ENCODE measurements around the gene AGPAT3.
"Not testable (repeated sequence)": the region's sequence is repeated elsewhere in the genome, so short reads cannot be mapped to it uniquely, and the experiment has no call there.

Gene AGPAT3

GRCh38 chr21:43836616-43837015 lies 28.4 kb upstream of the AGPAT3 start:
- Histone ChIP-seq H3K4me3 (ENCODE audit: low read length) (no peak overlapping the region), H3K27ac (ENCODE audit: low read depth, low read length) (no peak overlapping the region), H3K9me3 (ENCODE audit: insufficient read depth, low read depth, low read length) (no peaks in the 10 kb centered on the region), H3K4me1 (ENCODE audit: insufficient read depth, low read length) (no peaks in the 10 kb centered on the region), H3K36me3 (ENCODE audit: insufficient read depth, low read length) (no peaks in the 10 kb centered on the region), H3K9ac (ENCODE audit: low read depth, low read length) (no peak overlapping the region), H3K27me3 (ENCODE audit: insufficient read depth, low read length) (no peaks in the 10 kb centered on the region)
- 93% methylated on average over 6 of the region's 6 CpGs for WGBS

DNA sequence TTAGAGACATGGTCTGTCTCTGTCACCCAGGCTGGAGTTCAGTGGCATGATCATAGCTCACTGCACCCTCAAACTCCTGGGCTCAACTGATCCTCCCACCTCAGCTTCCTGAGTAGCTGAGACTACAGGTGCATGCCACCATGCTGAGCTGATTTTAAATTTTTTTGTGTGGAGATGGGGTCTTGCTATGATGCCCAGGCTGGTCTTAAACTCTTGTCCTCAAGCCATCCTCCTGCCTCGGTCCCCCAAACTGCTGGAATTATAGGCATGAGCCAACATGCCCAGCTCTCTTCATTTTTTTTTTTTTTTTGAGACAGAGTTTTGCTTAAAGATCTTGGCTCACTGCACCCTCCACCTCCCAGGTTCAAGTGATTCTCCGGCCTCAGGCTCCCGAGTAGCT lies 24.8 kb upstream of the AGPAT3 start:
- H3K36me3 ChIP-seq (ENCODE audit: insufficient read depth, low read length): no peaks in the 10 kb centered on the region
- H3K4me1 ChIP-seq (ENCODE audit: insufficient read depth, low read length): no peaks in the 10 kb centered on the region
- H3K27me3 ChIP-seq (ENCODE audit: insufficient read depth, low read length): no peaks in the 10 kb centered on the region
- H3K4me3 ChIP-seq (ENCODE audit: low read length): no peak overlapping the region
- WGBS: 87% methylated on average over 3 of the region's 3 CpGs
- no peak overlapping the region for H3K9ac ChIP-seq (ENCODE audit: low read depth, low read length)
- H3K9me3 ChIP-seq (ENCODE audit: insufficient read depth, low read depth, low read length): no peaks in the 10 kb centered on the region
- no peak overlapping the region for H3K27ac ChIP-seq (ENCODE audit: low read depth, low read length)

- no peak overlapping the region for H3K9ac ChIP-seq (ENCODE audit: low read depth, low read length)
Measured at GRCh38 chr21:43842742-43843141, 22.3 kb upstream of the AGPAT3 start.

GRCh38 chr21:43844906-43845305 lies 20.1 kb upstream of the AGPAT3 start:
- WGBS: 65% methylated on average over 5 of the region's 5 CpGs
- not testable (repeated sequence) for H3K4me3 ChIP-seq (ENCODE audit: low read length)

More at GRCh38 chr21:43842742-43843141, 22.3 kb upstream of the AGPAT3 start:
- Histone ChIP-seq H3K27me3 (ENCODE audit: insufficient read depth, low read length) (no peaks in the 10 kb centered on the region), H3K9me3 (ENCODE audit: insufficient read depth, low read depth, low read length) (no peaks in the 10 kb centered on the region), H3K36me3 (ENCODE audit: insufficient read depth, low read length) (no peaks in the 10 kb centered on the region), H3K4me1 (ENCODE audit: insufficient read depth, low read length) (no peaks in the 10 kb centered on the region), H3K4me3 (ENCODE audit: low read length) (no peak overlapping the region), H3K27ac (ENCODE audit: low read depth, low read length) (no peak overlapping the region)
- 96% methylated on average over 2 of the region's 2 CpGs for WGBS

DNA sequence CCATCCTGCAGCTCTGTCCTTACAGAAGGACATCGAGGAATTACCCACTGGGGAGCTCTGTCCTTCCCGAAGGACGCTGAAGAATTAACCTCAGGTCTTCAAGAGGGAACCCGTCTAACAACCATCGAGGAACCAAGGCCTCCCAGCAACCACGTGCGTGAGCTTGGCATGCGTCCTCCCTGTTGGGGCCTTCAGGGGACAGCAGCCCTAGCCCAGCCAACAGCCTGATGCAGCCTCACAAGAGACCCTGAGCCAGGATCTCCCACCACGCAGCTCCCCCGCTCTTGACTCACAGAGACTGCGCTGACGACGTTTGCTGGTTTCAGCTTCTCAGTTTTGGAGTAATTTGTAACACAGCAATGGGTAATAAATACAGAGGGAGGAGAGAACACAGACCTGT lies 19.6 kb upstream of the AGPAT3 start:
- Histone ChIP-seq H3K36me3 (ENCODE audit: insufficient read depth, low read length) (no peaks in the 10 kb centered on the region), H3K4me1 (ENCODE audit: insufficient read depth, low read length) (no peaks in the 10 kb centered on the region), H3K27me3 (ENCODE audit: insufficient read depth, low read length) (no peaks in the 10 kb centered on the region), H3K9ac (ENCODE audit: low read depth, low read length) (no peak overlapping the region), H3K4me3 (ENCODE audit: low read length) (no peak overlapping the region), H3K9me3 (ENCODE audit: insufficient read depth, low read depth, low read length) (no peaks in the 10 kb centered on the region), H3K27ac (ENCODE audit: low read depth, low read length) (no peak overlapping the region)
- WGBS: 95% methylated on average over 13 of the region's 13 CpGs

More at GRCh38 chr21:43844906-43845305, 20.1 kb upstream of the AGPAT3 start:
- H3K36me3 ChIP-seq (ENCODE audit: insufficient read depth, low read length); H3K9ac ChIP-seq (ENCODE audit: low read depth, low read length); H3K4me1 ChIP-seq (ENCODE audit: insufficient read depth, low read length); H3K27me3 ChIP-seq (ENCODE audit: insufficient read depth, low read length); H3K9me3 ChIP-seq (ENCODE audit: insufficient read depth, low read depth, low read length); H3K27ac ChIP-seq (ENCODE audit: low read depth, low read length): not testable (repeated sequence)

DNA sequence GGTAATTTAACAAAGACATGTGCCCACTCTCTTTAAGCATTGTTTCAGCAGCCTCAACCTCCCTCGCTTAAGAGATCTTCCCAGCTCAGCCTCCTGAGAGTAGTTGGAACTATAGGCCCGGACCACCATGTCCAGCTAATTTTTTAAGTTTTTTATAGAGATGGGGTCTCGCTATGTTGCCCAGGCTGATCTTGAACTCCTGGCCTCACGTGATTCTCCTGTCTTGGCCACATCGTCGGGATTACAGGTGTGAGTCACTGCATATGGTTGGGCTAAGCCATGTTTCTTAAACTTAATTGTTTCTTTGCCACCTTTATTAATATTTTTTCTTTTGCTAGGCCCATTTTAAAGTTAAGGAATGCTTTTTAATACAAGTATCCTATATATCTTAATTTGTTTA lies 18.6 kb upstream of the AGPAT3 start:
- Histone ChIP-seq H3K9ac (ENCODE audit: low read depth, low read length) (no peak overlapping the region), H3K4me3 (ENCODE audit: low read length) (no peak overlapping the region), H3K36me3 (ENCODE audit: insufficient read depth, low read length) (no peaks in the 10 kb centered on the region), H3K9me3 (ENCODE audit: insufficient read depth, low read depth, low read length) (no peaks in the 10 kb centered on the region), H3K27ac (ENCODE audit: low read depth, low read length) (no peak overlapping the region), H3K27me3 (ENCODE audit: insufficient read depth, low read length) (no peaks in the 10 kb centered on the region), H3K4me1 (ENCODE audit: insufficient read depth, low read length) (no peaks in the 10 kb centered on the region)
- WGBS: 97% methylated on average over 6 of the region's 6 CpGs

GRCh38 chr21:43847301-43847700 lies 17.7 kb upstream of the AGPAT3 start:
- Histone ChIP-seq H3K36me3 (ENCODE audit: insufficient read depth, low read length) (no peaks in the 10 kb centered on the region), H3K27ac (ENCODE audit: low read depth, low read length) (no peak overlapping the region), H3K9me3 (ENCODE audit: insufficient read depth, low read depth, low read length) (no peaks in the 10 kb centered on the region), H3K27me3 (ENCODE audit: insufficient read depth, low read length) (no peaks in the 10 kb centered on the region), H3K9ac (ENCODE audit: low read depth, low read length) (no peak overlapping the region), H3K4me3 (ENCODE audit: low read length) (no peak overlapping the region), H3K4me1 (ENCODE audit: insufficient read depth, low read length) (no peaks in the 10 kb centered on the region)
- 94% methylated on average over 14 of the region's 14 CpGs for WGBS

DNA sequence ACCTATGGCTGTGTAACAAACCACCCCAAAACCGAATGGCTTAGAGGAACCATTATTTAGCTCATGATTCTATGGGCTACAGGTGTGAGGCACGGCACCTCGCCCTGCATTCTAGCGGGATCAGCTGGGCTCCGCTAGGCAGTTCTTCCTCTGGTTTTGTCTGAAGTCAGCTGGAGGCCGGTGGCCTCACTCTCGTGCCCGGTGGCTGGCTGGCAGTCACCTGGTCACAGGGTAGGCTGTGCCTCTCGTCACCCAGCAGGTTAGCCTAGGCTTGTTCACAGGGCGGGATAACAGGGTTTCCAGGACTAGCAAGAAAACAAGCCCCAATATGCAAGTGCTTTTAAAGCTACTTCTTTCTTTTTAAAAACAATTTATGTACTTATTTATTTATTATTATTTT lies 16.3 kb upstream of the AGPAT3 start:
- H3K9me3 ChIP-seq (ENCODE audit: insufficient read depth, low read depth, low read length): no peaks in the 10 kb centered on the region
- WGBS: 93% methylated on average over 10 of the region's 10 CpGs
- no peaks in the 10 kb centered on the region for H3K27me3 ChIP-seq (ENCODE audit: insufficient read depth, low read length)
- H3K9ac ChIP-seq (ENCODE audit: low read depth, low read length): no peak overlapping the region
- no peak overlapping the region for H3K4me3 ChIP-seq (ENCODE audit: low read length)
- no peaks in the 10 kb centered on the region for H3K36me3 ChIP-seq (ENCODE audit: insufficient read depth, low read length)
- H3K27ac ChIP-seq (ENCODE audit: low read depth, low read length): no peak overlapping the region
- H3K4me1 ChIP-seq (ENCODE audit: insufficient read depth, low read length): no peaks in the 10 kb centered on the region

- no peaks in the 10 kb centered on the region for H3K27me3 ChIP-seq (ENCODE audit: insufficient read depth, low read length)
- H3K4me3 ChIP-seq (ENCODE audit: low read length): no peak overlapping the region
- WGBS: 87% methylated on average over 13 of the region's 13 CpGs
- H3K36me3 ChIP-seq (ENCODE audit: insufficient read depth, low read length): no peaks in the 10 kb centered on the region
- H3K9me3 ChIP-seq (ENCODE audit: insufficient read depth, low read depth, low read length): no peaks in the 10 kb centered on the region
- no peak overlapping the region for H3K9ac ChIP-seq (ENCODE audit: low read depth, low read length)
- no peaks in the 10 kb centered on the region for H3K4me1 ChIP-seq (ENCODE audit: insufficient read depth, low read length)
- no peak overlapping the region for H3K27ac ChIP-seq (ENCODE audit: low read depth, low read length)
Measured at GRCh38 chr21:43849532-43850299, 15.3 kb upstream of the AGPAT3 start.

DNA sequence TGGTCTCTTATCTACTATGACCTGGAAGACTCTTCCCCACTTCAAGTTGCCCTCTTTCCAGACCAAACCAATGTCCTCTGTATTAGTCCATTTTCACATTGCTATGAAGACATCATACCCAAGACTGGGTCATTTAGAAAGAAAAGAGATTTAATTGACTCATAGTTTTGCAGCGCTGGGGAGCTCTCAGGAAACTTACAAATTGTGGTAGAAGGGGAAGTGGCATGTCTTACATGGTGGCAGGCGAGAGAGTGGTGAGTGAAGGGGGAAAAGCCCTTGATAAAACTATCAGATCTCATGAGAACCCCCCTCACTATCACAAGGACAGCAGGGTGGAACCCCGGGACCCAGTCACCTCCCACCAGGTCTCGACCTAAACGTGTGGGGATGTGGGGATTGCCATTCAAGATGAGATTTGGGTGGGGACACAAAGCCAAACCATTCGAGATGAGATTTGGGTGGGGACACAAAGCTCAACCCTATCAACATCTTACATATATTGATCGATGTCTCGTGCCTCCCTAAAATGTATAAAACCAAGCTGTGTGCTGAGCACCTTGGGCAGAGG lies 14.2 kb upstream of the AGPAT3 start:
- Histone ChIP-seq H3K9me3 (ENCODE audit: insufficient read depth, low read depth, low read length) (no peaks in the 10 kb centered on the region), H3K9ac (ENCODE audit: low read depth, low read length) (no peak overlapping the region), H3K27me3 (ENCODE audit: insufficient read depth, low read length) (no peaks in the 10 kb centered on the region), H3K36me3 (ENCODE audit: insufficient read depth, low read length) (no peaks in the 10 kb centered on the region), H3K27ac (ENCODE audit: low read depth, low read length) (no peak overlapping the region), H3K4me3 (ENCODE audit: low read length) (no peak overlapping the region), H3K4me1 (ENCODE audit: insufficient read depth, low read length) (no peaks in the 10 kb centered on the region)
- 93% methylated on average over 5 of the region's 8 CpGs for WGBS

GRCh38 chr21:43851593-43851992 lies 13.4 kb upstream of the AGPAT3 start:
- no peak overlapping the region for H3K9ac ChIP-seq (ENCODE audit: low read depth, low read length)
- H3K27me3 ChIP-seq (ENCODE audit: insufficient read depth, low read length): no peaks in the 10 kb centered on the region
- no peaks in the 10 kb centered on the region for H3K4me1 ChIP-seq (ENCODE audit: insufficient read depth, low read length)
- no peak overlapping the region for H3K4me3 ChIP-seq (ENCODE audit: low read length)
- 93% methylated on average over 11 of the region's 12 CpGs for WGBS
- H3K36me3 ChIP-seq (ENCODE audit: insufficient read depth, low read length): no peaks in the 10 kb centered on the region
- no peak overlapping the region for H3K27ac ChIP-seq (ENCODE audit: low read depth, low read length)
- no peaks in the 10 kb centered on the region for H3K9me3 ChIP-seq (ENCODE audit: insufficient read depth, low read depth, low read length)

All from HUES64 (cell line).